Keratinocyte (primary cell): ENCODE measurements around the gene SLC25A19. TPM values are rescaled to one million over a fixed set of nuclear protein-coding genes. Genes with fewer than 3 reads are reported as not detected.

Experiments
- DNase-seq: peaks from one replicate; pipeline ENCODE4 v3.0.0-alpha.2; 2011; ENCODE audit warnings: low read depth, missing footprints, low spot score
- FAIRE-seq: peaks from 2 replicates; lab custom pipeline; 2011; peaks lifted over from hg19 to GRCh38; lab: Jason Lieb, UNC
- H2AFZ ChIP-seq: 2 replicates; pipeline ENCODE4 v1.6.0; 2012; ENCODE audit warnings: low read length, control low read depth, inconsistent platforms; ENCODE audit not compliant: control insufficient read depth
- H3K27ac ChIP-seq: 2 replicates; pipeline ENCODE4 v1.5.1; 2011; ENCODE audit warnings: low read length; ENCODE audit not compliant: control insufficient read depth, insufficient read depth
- H3K27me3 ChIP-seq: 3 replicates; pipeline ENCODE4 v1.6.0; 2011; ENCODE audit warnings: low read length; ENCODE audit not compliant: control insufficient read depth, insufficient read depth; ENCODE audit errors: extremely low read depth
- H3K36me3 ChIP-seq, 2 experiments: 2 replicates in 1 of 2; 3 replicates in 1 of 2; pipeline ENCODE4 v1.5.1; 2011; ENCODE audit warnings: low read length in 2 of 2, mild to moderate bottlenecking in 1 of 2; ENCODE audit not compliant: control insufficient read depth in 2 of 2, insufficient read depth in 2 of 2; ENCODE audit errors: extremely low read depth in 1 of 2
- H3K4me1 ChIP-seq: 3 replicates; pipeline ENCODE4 v1.5.1; 2011; ENCODE audit warnings: low read length; ENCODE audit not compliant: control insufficient read depth, insufficient read depth; ENCODE audit errors: extremely low read depth
- H3K4me2 ChIP-seq: 3 replicates; pipeline ENCODE4 v1.6.0; 2011; ENCODE audit warnings: low read depth, low read length; ENCODE audit not compliant: control insufficient read depth, insufficient read depth; ENCODE audit errors: extremely low read depth
- H3K4me3 ChIP-seq, 3 experiments: fragments of 200-600 bp in 1 of 3; sonication (generic) in 1 of 3; 2 replicates in 2 of 3; 3 replicates in 1 of 3; pipeline ENCODE4 v1.5.1; 2011 to 2016; ENCODE audit warnings: low read length in 3 of 3, mild to moderate bottlenecking in 3 of 3, control low read depth in 2 of 3, inconsistent platforms in 1 of 3, low read depth in 1 of 3, mixed read lengths in 1 of 3, mixed run types in 1 of 3, moderate library complexity in 1 of 3; ENCODE audit not compliant: control insufficient read depth in 2 of 3, insufficient read depth in 2 of 3; ENCODE audit errors: extremely low read depth in 1 of 3
- H3K79me2 ChIP-seq: 2 replicates; pipeline ENCODE4 v1.6.0; 2012; ENCODE audit warnings: low read length; ENCODE audit not compliant: control insufficient read depth, insufficient read depth
- H3K9ac ChIP-seq: 3 replicates; pipeline ENCODE4 v1.6.0; 2011; ENCODE audit warnings: low read length; ENCODE audit not compliant: control insufficient read depth, insufficient read depth; ENCODE audit errors: extremely low read depth
- H3K9me1 ChIP-seq: 3 replicates; pipeline ENCODE4 v1.6.0; 2011; ENCODE audit warnings: low read length; ENCODE audit not compliant: control insufficient read depth, insufficient read depth; ENCODE audit errors: extremely low read depth
- H3K9me3 ChIP-seq: 2 replicates; pipeline ENCODE4 v1.5.1; 2012; ENCODE audit warnings: low read depth, low read length; ENCODE audit not compliant: control insufficient read depth
- H4K20me1 ChIP-seq: 3 replicates; pipeline ENCODE4 v1.6.0; 2011; ENCODE audit warnings: low read length; ENCODE audit not compliant: control insufficient read depth, insufficient read depth; ENCODE audit errors: extremely low read depth
- CTCF ChIP-seq, 3 experiments: IDR thresholded peaks in 1 of 3; conservative IDR thresholded peaks in 1 of 3; optimal IDR thresholded peaks in 1 of 3; 2 replicates in 2 of 3; 3 replicates in 1 of 3; pipeline versions ENCODE3 to v1.5.1; 2011; ENCODE audit warnings: low read length in 3 of 3, mild to moderate bottlenecking in 3 of 3, moderate library complexity in 2 of 3, control low read depth in 1 of 3, inconsistent platforms in 1 of 3; ENCODE audit not compliant: insufficient read depth in 2 of 3; ENCODE audit errors: extremely low read depth in 1 of 3
- EZH2 ChIP-seq: IDR thresholded peaks from one replicate; pipeline ENCODE4 v1.6.1; 2012; ENCODE audit warnings: inconsistent platforms, mild to moderate bottlenecking, low read length, moderate library complexity
- dilution Hi-C: fragments of 300-500 bp; cut with MboI; formaldehyde crosslinking; loops from one replicate; pipeline ENCODE4 v1.7.0; 2020; ENCODE audit warnings: low sequenced_read_pairs; ENCODE audit not compliant: extremely low pct_ligation_motif_present
- polyA plus RNA-seq, 5 experiments: library from polyadenylated mRNA; depleted of rRNA in 3 of 5; stranded (reverse) in 3 of 5; stranded (forward) in 1 of 5; unstranded in 1 of 5; fragments of >200 nt; gene quantifications; 1 replicate in 1 of 5; 2 replicates in 3 of 5; 3 replicates in 1 of 5; pipeline versions ENCODE4 v1.2.1 to v1.2.3, GENCODE V29; 2011 to 2012; ENCODE audit warnings: missing spikeins in 2 of 5, low read depth in 1 of 5, low replicate concordance in 1 of 5

The SLC25A19 gene
- polyA plus RNA-seq, 1 donor (not counting 4 experiments of a cell fraction or from before 2014, with no cell fraction given): 7.0 TPM

- no peak overlapping the region for H3K4me2 ChIP-seq
- H3K36me3 ChIP-seq: peaks cover 43 to 62% of the 10 kb centered on the region in 2 experiments
- H4K20me1 ChIP-seq: no peaks in the 10 kb centered on the region
- no peak overlapping the region for H3K27ac ChIP-seq
- H3K9me3 ChIP-seq: no peaks in the 10 kb centered on the region
- H3K27me3 ChIP-seq: no peaks in the 10 kb centered on the region
- no peak overlapping the region for H2AFZ ChIP-seq
- no peak overlapping the region for H3K4me3 ChIP-seq
- H3K9me1 ChIP-seq: no peaks in the 10 kb centered on the region
- no peak overlapping the region for H3K9ac ChIP-seq
- no peak for TF ChIP-seq EZH2
- no peak for TF ChIP-seq CTCF (optimal IDR thresholded peaks at IDR 0.05 in 1 of 3, IDR thresholded peaks at IDR 0.05 in 1 of 3, conservative IDR thresholded peaks at IDR 0.05 in 1 of 3; ENCODE audit: extremely low read depth in 1 of 3, insufficient read depth in 2 of 3, low read length in 3 of 3)
- DNase-seq: no peak
- dilution Hi-C loops: no loop called here
- no peaks in the 10 kb centered on the region for H3K4me1 ChIP-seq
- FAIRE-seq: no peak
- H3K79me2 ChIP-seq: no peaks in the 10 kb centered on the region
These were observed 58.2 kb downstream of the SLC25A19 start for GRCh38 chr17:75231071-75231470.

- H3K27ac ChIP-seq: no peak overlapping the region
These were observed 60.4 kb downstream of the SLC25A19 start for GRCh38 chr17:75228847-75229246.

More at GRCh38 chr17:75228847-75229246, 60.4 kb downstream of the SLC25A19 start:
- no peak for TF ChIP-seq EZH2
- TF ChIP-seq CTCF (optimal IDR thresholded peaks at IDR 0.05 in 1 of 3, IDR thresholded peaks at IDR 0.05 in 1 of 3, conservative IDR thresholded peaks at IDR 0.05 in 1 of 3; ENCODE audit: extremely low read depth in 1 of 3, insufficient read depth in 2 of 3, low read length in 3 of 3): no peak
- Histone ChIP-seq H3K4me1 (no peaks in the 10 kb centered on the region), H3K9me1 (no peaks in the 10 kb centered on the region), H4K20me1 (no peaks in the 10 kb centered on the region), H3K36me3 (peaks cover 48 to 55% of the 10 kb centered on the region in 2 experiments), H3K4me3 (no peak overlapping the region), H3K79me2 (no peaks in the 10 kb centered on the region), H2AFZ (no peak overlapping the region), H3K9ac (no peak overlapping the region), H3K27me3 (no peaks in the 10 kb centered on the region), H3K9me3 (no peaks in the 10 kb centered on the region), H3K4me2 (no peak overlapping the region)
- no peak for FAIRE-seq
- dilution Hi-C loops: no loop called here
- DNase-seq: no peak
